ENCODE measurements around the gene RDH14. TPM values are rescaled to one million over a fixed set of nuclear protein-coding genes. Genes with fewer than 3 reads are reported as not detected.
A peak's percentile ranks its signal among the peaks of the same experiment; 100 is the strongest.

The RDH14 gene
- total and polyA plus RNA-seq, 4 donors: 13.3 to 23.9 (median 15.6) TPM

DNA sequence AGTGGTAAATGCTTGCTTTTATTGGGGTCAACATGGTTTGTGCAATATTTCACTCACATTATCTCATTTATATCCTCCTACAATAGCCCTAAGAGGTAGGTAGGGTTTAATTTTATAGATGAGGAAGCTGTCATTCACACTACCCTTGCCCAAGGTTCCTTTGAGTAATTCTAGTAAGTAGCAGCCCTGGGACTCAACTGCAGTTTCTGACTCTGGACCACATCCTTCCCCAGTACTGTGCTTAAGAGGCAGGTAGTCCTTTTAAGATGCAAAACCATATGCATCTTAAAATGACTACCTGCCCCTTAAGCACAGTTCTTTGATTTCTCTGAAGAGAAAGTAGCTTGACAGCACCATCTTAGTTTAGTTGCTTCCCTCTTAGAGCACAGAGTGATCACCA lies 44.7 kb upstream of the RDH14 start:
- Histone ChIP-seq H3K4me3 (ENCODE audit: low read depth in 1 of 3, low read length in 3 of 3) (no peak overlapping the region), H3K4me1 (ENCODE audit: control insufficient read depth in 4 of 4, insufficient read depth in 4 of 4, low read length in 3 of 4) (peaks cover 3 to 12% (median 11%) of the 10 kb centered on the region in 4 donors), H3K27ac (ENCODE audit: low read depth in 1 of 2, low read length in 2 of 2) (no peak overlapping the region), H3K36me3 (ENCODE audit: control insufficient read depth in 4 of 4, insufficient read depth in 3 of 4, low read depth in 1 of 4, low read length in 3 of 4) (peaks cover 0 to 1% (median 0%) of the 10 kb centered on the region in 4 donors), H3K9ac (ENCODE audit: low read depth in 1 of 2, low read length in 2 of 2) (no peak overlapping the region), H3K27me3 (ENCODE audit: control insufficient read depth in 4 of 4, insufficient read depth in 4 of 4, low read length in 3 of 4) (no peaks in the 10 kb centered on the region), H3K9me3 (ENCODE audit: control insufficient read depth in 4 of 4, low read length in 3 of 4) (no peaks in the 10 kb centered on the region)
- TF ChIP-seq, protein P1, sequence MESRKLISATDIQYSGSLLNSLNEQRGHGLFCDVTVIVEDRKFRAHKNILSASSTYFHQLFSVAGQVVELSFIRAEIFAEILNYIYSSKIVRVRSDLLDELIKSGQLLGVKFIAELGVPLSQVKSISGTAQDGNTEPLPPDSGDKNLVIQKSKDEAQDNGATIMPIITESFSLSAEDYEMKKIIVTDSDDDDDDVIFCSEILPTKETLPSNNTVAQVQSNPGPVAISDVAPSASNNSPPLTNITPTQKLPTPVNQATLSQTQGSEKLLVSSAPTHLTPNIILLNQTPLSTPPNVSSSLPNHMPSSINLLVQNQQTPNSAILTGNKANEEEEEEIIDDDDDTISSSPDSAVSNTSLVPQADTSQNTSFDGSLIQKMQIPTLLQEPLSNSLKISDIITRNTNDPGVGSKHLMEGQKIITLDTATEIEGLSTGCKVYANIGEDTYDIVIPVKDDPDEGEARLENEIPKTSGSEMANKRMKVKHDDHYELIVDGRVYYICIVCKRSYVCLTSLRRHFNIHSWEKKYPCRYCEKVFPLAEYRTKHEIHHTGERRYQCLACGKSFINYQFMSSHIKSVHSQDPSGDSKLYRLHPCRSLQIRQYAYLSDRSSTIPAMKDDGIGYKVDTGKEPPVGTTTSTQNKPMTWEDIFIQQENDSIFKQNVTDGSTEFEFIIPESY (IDR thresholded peaks at IDR 0.05): no peak
- TF ChIP-seq, protein P2, sequence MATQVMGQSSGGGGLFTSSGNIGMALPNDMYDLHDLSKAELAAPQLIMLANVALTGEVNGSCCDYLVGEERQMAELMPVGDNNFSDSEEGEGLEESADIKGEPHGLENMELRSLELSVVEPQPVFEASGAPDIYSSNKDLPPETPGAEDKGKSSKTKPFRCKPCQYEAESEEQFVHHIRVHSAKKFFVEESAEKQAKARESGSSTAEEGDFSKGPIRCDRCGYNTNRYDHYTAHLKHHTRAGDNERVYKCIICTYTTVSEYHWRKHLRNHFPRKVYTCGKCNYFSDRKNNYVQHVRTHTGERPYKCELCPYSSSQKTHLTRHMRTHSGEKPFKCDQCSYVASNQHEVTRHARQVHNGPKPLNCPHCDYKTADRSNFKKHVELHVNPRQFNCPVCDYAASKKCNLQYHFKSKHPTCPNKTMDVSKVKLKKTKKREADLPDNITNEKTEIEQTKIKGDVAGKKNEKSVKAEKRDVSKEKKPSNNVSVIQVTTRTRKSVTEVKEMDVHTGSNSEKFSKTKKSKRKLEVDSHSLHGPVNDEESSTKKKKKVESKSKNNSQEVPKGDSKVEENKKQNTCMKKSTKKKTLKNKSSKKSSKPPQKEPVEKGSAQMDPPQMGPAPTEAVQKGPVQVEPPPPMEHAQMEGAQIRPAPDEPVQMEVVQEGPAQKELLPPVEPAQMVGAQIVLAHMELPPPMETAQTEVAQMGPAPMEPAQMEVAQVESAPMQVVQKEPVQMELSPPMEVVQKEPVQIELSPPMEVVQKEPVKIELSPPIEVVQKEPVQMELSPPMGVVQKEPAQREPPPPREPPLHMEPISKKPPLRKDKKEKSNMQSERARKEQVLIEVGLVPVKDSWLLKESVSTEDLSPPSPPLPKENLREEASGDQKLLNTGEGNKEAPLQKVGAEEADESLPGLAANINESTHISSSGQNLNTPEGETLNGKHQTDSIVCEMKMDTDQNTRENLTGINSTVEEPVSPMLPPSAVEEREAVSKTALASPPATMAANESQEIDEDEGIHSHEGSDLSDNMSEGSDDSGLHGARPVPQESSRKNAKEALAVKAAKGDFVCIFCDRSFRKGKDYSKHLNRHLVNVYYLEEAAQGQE (IDR thresholded peaks at IDR 0.05): no peak
- TF ChIP-seq JUND (IDR thresholded peaks at IDR 0.05) (no peak), GABPA (IDR thresholded peaks at IDR 0.05 in 1 of 2, conservative IDR thresholded peaks at IDR 0.05 in 1 of 2) (no peak), RAD21 (IDR thresholded peaks at IDR 0.05) (no peak), SP1 (IDR thresholded peaks at IDR 0.05) (no peak), FOXA1 (IDR thresholded peaks at IDR 0.05) (no peak), HNF4A (conservative IDR thresholded peaks at IDR 0.05) (no peak), YY1 (IDR thresholded peaks at IDR 0.05) (no peak), TAF1 (conservative IDR thresholded peaks at IDR 0.05) (no peak), FOXA2 (IDR thresholded peaks at IDR 0.05) (no peak)
- no peak for DNase-seq (ENCODE audit: low spot score)

DNA sequence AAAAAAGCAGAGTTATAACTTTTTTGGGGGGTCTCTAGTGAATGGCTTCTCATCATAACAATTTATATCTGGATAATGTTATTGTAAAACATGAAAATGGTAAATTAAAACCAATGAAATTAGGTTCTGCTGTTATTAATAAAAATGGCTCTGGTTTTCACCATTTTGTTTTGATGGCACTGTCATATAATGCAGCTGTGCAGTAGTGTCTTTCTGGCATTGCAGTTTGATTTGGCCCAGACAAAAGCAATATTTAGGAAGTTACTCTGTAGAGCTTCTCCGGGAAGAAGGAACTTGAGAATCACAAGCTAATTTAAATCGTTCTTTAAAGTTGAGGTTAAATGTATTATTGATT lies 44.1 kb upstream of the RDH14 start:
- WGBS: 82% methylated on average over 2 of the region's 2 CpGs
- DNase-seq (ENCODE audit: low spot score): no peak
- TF ChIP-seq HNF4A (conservative IDR thresholded peaks at IDR 0.05) (no peak), JUND (IDR thresholded peaks at IDR 0.05) (no peak), SP1 (IDR thresholded peaks at IDR 0.05) (no peak), FOXA1 (IDR thresholded peaks at IDR 0.05) (no peak)

DNA sequence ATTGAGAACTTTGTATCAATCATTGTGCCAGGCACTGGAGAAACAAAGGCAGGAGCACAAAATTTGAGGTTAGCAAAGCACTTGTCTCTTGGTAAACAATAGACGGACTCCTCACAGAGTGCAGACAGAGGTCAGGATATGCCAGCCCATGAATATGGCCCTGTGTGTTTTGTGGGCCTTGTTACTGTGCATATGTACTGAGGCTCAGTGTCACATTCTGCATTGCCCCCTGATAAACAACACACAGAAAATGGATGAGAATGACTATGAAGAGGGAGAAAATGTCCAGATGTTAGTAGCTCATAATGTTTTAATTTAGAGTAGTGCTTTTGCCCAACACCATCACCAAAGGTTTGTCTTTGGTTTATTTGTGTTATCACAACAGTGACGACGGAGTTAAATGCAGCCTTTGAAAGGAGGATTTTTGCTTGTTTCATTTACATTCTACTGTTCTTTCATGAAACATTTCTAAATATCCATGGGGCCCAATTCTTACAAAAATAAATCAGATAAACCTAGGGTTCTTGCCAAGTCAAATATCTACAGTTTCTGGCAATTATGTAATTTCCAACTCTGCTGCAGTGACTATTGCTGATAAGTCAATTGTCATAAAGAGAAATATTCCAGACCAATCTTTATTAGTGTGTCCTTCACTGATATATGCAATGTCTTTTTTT lies 43.5 kb upstream of the RDH14 start:
- Histone ChIP-seq H3K27me3 (ENCODE audit: control insufficient read depth in 4 of 4, insufficient read depth in 4 of 4, low read length in 3 of 4) (no peaks in the 10 kb centered on the region), H3K4me1 (ENCODE audit: control insufficient read depth in 4 of 4, insufficient read depth in 4 of 4, low read length in 3 of 4) (peaks cover 3 to 24% (median 22%) of the 10 kb centered on the region in 4 donors), H3K36me3 (ENCODE audit: control insufficient read depth in 4 of 4, insufficient read depth in 3 of 4, low read depth in 1 of 4, low read length in 3 of 4) (no peaks in the 10 kb centered on the region), H3K9me3 (ENCODE audit: control insufficient read depth in 4 of 4, low read length in 3 of 4) (no peaks in the 10 kb centered on the region), H3K9ac (ENCODE audit: low read depth in 1 of 2, low read length in 2 of 2) (no peak overlapping the region), H3K4me3 (ENCODE audit: low read depth in 1 of 3, low read length in 3 of 3) (no peak overlapping the region), H3K27ac (ENCODE audit: low read depth in 1 of 2, low read length in 2 of 2) (no peak overlapping the region)
- 41% methylated on average over 3 of the region's 3 CpGs for WGBS
- TF ChIP-seq YY1 (IDR thresholded peaks at IDR 0.05) (peak; percentile 9), RXRA (IDR thresholded peaks at IDR 0.05) (no peak)
- no peak for DNase-seq (ENCODE audit: low spot score)

More for the DNA sequence above, 44.1 kb upstream of the RDH14 start:
- Histone ChIP-seq H3K9me3 (ENCODE audit: control insufficient read depth in 4 of 4, low read length in 3 of 4) (no peaks in the 10 kb centered on the region), H3K4me1 (ENCODE audit: control insufficient read depth in 4 of 4, insufficient read depth in 4 of 4, low read length in 3 of 4) (peaks cover 3 to 18% (median 17%) of the 10 kb centered on the region in 4 donors), H3K27me3 (ENCODE audit: control insufficient read depth in 4 of 4, insufficient read depth in 4 of 4, low read length in 3 of 4) (no peaks in the 10 kb centered on the region), H3K27ac (ENCODE audit: low read depth in 1 of 2, low read length in 2 of 2) (no peak overlapping the region), H3K4me3 (ENCODE audit: low read depth in 1 of 3, low read length in 3 of 3) (no peak overlapping the region), H3K36me3 (ENCODE audit: control insufficient read depth in 4 of 4, insufficient read depth in 3 of 4, low read depth in 1 of 4, low read length in 3 of 4) (no peaks in the 10 kb centered on the region), H3K9ac (ENCODE audit: low read depth in 1 of 2, low read length in 2 of 2) (no peak overlapping the region)
